Stimulated activated CD4-positive, alpha-beta T cell treated with anti-CD3 and anti-CD28 coated beads, Interleukin-2, amount 100 ng/mL, for 48 hours (primary cell): ENCODE results near the gene LTBR.
A peak's percentile ranks its signal among the peaks of the same experiment; 100 is the strongest.

Source experiments
- DNase-seq, 2 donors: peaks; one replicate each; pipeline ENCODE4 v3.0.0-alpha.2; 2020

LTBR gene

GRCh38 chr12:6346942-6347341, 37.0 kb upstream of the LTBR start:
- no peak for DNase-seq

GRCh38 chr12:6347367-6348338, 36.3 kb upstream of the LTBR start:
- DNase-seq = no peak

- no peak for DNase-seq
These were observed 32.3 kb upstream of the LTBR start for GRCh38 chr12:6351622-6352021.

GRCh38 chr12:6352193-6353173, 31.5 kb upstream of the LTBR start:
- DNase-seq = no peak

DNA sequence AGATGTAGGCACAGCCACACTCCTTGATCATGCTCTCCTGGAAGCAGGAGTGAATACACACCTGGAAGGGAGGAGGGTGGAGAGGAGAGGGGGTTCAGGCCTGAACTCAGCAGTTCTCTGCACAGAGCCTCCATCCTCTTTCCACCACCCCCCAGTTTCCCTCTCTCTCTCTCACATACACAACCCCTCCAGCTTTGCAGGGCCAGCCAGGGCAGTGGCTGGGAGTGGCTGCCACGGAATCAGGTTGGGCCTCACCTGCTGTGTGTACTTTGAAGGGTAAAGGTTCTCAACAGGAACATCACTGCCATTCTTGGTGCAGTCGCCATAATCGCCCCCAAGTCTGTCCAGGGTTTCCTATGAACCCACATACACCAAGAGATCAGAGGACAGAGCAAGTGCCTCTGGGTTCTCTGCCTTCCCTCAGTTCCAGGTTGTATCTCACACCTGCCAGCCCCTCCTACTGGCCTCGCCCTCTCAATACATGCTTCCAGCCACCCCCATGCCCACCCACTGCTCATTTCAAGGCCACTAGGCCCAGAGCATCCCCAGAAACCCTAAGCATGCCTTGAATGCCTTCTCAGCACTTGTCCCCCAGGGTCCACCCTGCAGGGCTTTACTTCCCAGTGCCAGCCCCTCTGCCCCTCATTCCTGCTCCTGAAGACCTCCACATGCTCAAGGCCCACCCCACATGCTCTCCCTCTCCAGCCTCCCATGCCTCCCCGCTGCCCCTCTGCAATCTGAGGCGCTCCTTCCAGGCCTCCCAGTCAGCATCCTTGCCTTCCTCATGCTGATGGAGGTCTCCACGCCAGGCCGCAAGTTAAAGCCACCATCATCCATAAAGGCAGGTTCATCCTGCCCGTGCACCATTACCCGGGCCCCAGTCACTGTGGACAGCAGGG, 29.2 kb upstream of the LTBR start:
- DNase-seq = no peak

DNA sequence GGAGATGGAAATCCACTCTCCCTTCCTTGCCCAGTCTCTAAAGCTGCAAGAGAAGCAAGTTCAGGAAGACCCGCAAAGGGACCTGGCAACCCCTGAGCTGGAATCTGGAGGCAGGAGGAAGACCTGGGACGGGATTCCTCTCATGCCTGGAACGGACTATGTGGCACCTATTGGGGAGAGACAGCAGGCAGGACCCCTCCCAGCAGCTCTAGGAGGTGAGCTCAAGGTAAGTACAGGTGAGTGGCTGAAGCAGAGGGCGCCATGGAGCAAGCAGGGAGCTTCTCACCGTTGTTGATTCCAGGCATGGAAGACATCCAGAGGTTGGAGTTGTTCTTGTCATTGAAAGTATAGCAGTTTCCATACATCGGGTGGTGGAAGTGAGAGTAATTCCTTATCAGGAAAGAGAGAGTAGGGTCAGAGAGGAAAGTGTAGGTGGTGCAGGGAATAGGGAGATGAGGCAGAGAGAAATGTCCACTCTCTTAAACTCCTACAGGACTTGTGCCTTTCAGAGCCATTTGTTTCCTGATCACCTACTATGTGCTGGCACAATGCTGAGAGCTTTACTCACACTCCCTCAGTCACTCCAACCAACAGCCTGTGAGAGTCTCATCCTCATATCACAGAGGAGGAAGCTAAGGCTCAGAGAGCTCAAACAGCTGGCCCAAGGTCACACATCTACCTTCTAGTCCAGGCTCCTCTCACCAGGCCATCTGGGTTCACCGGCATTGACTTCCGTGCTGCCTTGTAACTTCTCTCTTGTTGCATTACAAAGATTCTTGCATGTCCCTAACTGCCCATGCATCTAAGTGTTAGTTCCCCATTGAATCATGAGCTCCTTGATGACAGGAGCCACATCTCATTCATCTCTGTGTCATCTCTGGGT, 28.2 kb upstream of the LTBR start:
- DNase-seq = no peak

DNA sequence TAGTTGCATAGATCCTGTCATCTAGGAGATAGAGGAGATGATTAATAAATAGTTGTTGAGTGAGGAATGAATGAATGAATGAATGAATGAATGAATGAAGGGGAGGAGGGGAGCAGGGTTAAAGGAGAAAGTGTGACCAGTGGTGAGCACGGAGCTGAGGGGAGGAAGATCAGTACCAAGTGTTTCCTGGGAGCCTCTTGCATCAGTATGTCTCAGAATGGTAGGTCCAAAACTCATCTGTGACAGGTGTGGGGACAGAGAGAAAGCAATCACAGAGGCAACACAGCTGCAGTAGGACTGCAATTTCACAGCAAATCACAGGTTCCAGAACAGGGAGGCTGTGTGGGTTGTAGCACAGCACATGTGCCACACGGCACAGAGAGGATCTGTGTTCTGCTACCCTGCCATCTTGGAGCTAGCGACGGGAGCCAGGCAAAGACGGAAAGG, 27.6 kb upstream of the LTBR start:
- no peak for DNase-seq

GRCh38 chr12:6358881-6359280, 25.1 kb upstream of the LTBR start:
- DNase-seq = no peak

GRCh38 chr12:6360080-6360571, 23.8 kb upstream of the LTBR start:
- DNase-seq = no peak

GRCh38 chr12:6360578-6361490, 23.1 kb upstream of the LTBR start:
- DNase-seq = no peak

- DNase-seq = no peak
These were observed 22.1 kb upstream of the LTBR start for GRCh38 chr12:6361834-6362233.

GRCh38 chr12:6362403-6362802, 21.6 kb upstream of the LTBR start:
- DNase-seq = no peak

- no peak for DNase-seq
These were observed 21.0 kb upstream of the LTBR start for GRCh38 chr12:6363010-6363329.

DNA sequence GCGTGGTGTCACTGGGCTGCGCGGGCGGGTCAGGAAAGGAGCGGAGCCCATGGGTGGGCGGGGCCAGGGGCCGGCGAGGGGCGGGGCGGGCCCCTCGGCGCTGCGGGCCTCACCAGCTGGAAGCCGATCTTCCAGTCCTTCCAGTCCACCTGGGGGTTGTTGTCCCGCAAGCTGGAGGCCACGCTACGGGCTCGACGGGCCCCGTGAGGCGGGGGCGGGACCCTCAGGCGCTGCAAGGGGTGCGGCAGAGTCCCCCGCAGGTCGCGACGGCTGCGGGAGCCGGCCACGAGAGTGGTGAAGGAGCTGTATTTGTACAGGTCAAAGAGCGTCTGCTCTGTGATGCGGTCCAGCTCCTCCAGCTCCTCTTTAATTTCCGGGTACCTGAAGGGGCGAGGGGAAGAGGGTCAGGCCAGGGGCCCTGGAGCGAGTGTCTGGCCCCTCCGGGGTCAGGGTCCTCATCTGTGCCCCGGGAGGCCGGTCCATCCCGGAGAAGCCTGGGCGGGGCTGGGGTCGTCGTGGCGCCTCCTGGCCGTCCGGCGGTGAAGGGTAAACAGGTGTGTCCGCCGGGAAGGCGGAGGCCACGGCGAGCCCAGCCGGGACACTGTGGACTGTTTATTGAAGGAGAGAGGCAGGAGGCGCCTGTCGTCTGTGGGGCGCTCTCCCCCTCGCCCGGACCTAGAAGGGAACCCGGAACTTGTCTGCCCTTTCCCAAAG, 20.5 kb upstream of the LTBR start:
- DNase-seq = peak; percentile 52 to 62

GRCh38 chr12:6364044-6364374, 20.0 kb upstream of the LTBR start:
- DNase-seq = no peak

- no peak for DNase-seq
These were observed 16.6 kb upstream of the LTBR start for GRCh38 chr12:6367065-6367968.

GRCh38 chr12:6367969-6368892, 15.7 kb upstream of the LTBR start:
- no peak for DNase-seq
